GM10248 (cell line): Measurements from ENCODE around the gene TRIM29.

ENCODE experiments used
- CTCF ChIA-PET: fragments of 300-600 bp; sonication (Branson Sonifier 250); formaldehyde crosslinking; extraction: SDS; loops from one replicate; lab custom pipeline; 2021; ENCODE audit warnings: antibody characterized with exemption; lab: Yijun Ruan, JAX
- POLR2A ChIA-PET: fragments of 350-650 bp; sonication (Branson Sonifier 250); formaldehyde crosslinking; extraction: SDS; loops from one replicate; lab custom pipeline; 2020; ENCODE audit warnings: antibody characterized with exemption; lab: Yijun Ruan, JAX
- DNase-seq: peaks from one replicate; pipeline ENCODE4 v3.0.0; 2012; ENCODE audit errors: extremely low spot score
- TF ChIP-seq, protein P1 (sequence below): IDR thresholded peaks from 2 replicates; pipeline ENCODE4 v1.5.1; 2012; ENCODE audit warnings: mild to moderate bottlenecking, low read depth; ENCODE audit errors: extremely low read depth, missing control alignments, control extremely low read depth

TRIM29 gene

GRCh38 chr11:120088056-120088455 is 49.9 kb downstream of the TRIM29 start:
- CTCF ChIA-PET, result interaction anchor here (1.2 to 2.4 kb wide), 4 partner anchors 8 to 83 kb away, joined by 3 to 7 read pairs (median 4); no protein-coding TSS in a partner anchor
- POLR2A ChIA-PET, result no interaction called here
- TF ChIP-seq, protein P1, sequence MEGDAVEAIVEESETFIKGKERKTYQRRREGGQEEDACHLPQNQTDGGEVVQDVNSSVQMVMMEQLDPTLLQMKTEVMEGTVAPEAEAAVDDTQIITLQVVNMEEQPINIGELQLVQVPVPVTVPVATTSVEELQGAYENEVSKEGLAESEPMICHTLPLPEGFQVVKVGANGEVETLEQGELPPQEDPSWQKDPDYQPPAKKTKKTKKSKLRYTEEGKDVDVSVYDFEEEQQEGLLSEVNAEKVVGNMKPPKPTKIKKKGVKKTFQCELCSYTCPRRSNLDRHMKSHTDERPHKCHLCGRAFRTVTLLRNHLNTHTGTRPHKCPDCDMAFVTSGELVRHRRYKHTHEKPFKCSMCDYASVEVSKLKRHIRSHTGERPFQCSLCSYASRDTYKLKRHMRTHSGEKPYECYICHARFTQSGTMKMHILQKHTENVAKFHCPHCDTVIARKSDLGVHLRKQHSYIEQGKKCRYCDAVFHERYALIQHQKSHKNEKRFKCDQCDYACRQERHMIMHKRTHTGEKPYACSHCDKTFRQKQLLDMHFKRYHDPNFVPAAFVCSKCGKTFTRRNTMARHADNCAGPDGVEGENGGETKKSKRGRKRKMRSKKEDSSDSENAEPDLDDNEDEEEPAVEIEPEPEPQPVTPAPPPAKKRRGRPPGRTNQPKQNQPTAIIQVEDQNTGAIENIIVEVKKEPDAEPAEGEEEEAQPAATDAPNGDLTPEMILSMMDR, result no peak
- DNase-seq, result no peak

DNA sequence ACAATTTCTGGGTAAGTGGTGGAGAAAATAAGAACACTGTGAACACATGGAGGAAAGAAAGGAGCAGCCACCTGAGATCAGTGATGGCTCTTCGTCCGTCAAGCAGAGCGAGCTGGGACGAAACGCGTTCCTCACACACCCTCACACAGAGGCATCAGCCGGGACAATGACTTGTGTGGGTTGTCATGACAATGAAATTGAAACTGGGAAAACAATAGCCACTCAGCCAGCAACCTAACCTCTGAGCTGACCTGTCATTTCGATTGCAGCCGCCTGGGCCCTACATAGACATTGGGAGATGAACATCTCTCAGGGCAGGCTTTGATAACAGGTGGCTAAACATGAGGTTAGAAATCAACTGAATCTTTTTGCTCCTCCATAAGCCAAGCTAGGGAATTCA is 51.3 kb downstream of the TRIM29 start:
- TF ChIP-seq, protein P1, result no peak
- CTCF ChIA-PET, result interaction anchor here (2.4 kb wide), 1 partner anchor 21 kb away, joined by 7 read pairs; no protein-coding TSS in a partner anchor

DNA sequence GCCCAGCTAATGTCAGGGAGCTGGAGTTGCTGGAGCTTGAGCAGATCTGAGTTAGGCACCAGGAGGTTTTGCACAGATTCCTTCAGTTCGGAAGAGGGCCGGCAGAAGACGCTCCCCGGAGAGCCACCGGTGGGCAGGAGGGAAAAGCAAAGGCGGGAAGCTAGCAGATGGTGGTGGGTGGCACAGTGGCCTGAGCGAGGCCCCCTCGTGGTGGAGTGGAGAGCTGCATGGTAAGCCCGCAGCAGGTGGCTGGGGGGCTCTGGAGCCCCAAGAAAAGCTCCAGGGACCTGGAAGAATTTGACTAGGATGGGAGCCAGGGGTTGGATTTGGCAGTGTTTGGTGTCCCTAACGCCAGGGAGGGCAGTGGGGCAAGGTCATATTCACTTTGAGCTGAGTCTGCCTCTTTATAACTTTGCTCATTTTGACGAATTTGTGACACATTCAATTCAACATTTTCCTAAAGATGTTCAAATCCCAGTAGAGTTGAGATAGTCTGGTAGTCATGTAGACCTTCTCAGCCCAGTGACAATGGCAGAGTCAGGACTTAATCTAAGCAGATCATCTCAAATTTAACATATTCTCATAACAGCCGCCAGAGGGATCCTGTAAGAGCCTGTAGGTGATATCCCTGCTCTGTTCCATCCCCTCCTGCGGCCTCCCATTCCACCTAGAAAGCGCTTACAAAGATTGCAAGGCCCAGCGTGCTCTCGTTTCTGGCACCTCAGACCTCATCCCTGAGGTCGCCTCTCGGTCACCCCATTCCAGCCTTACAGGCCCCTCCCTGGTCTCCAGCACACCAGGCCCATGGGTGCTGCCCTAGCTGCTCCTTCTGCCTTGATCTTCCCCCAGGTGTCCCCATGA is 57.9 kb downstream of the TRIM29 start:
- no peak for DNase-seq
- POLR2A ChIA-PET, result no interaction called here
- TF ChIP-seq, protein P1, result peak; percentile 21
- CTCF ChIA-PET, result interaction anchor here (0.7 to 1.3 kb wide), 6 partner anchors 8 to 81 kb away, joined by 3 to 5 read pairs (median 4); no protein-coding TSS in a partner anchor

More for the DNA sequence above, 51.3 kb downstream of the TRIM29 start:
- no peak for DNase-seq
- POLR2A ChIA-PET, result no interaction called here

- CTCF ChIA-PET, result interaction anchor here (1.0 to 1.4 kb wide), 2 partner anchors 9 to 29 kb away, joined by 3 to 4 read pairs; no protein-coding TSS in a partner anchor
- POLR2A ChIA-PET, result no interaction called here
- TF ChIP-seq, protein P1, result no peak
- no peak for DNase-seq
Observed at GRCh38 chr11:120078397-120078796, 59.5 kb downstream of the TRIM29 start.

GRCh38 chr11:120074076-120074475 is 63.8 kb downstream of the TRIM29 start:
- ChIA-PET CTCF (interaction anchor here (1.1 kb wide), 1 partner anchor 34 kb away, joined by 4 read pairs; no protein-coding TSS in a partner anchor), POLR2A (no interaction called here)
- DNase-seq, result no peak
- TF ChIP-seq, protein P1, result no peak

DNA sequence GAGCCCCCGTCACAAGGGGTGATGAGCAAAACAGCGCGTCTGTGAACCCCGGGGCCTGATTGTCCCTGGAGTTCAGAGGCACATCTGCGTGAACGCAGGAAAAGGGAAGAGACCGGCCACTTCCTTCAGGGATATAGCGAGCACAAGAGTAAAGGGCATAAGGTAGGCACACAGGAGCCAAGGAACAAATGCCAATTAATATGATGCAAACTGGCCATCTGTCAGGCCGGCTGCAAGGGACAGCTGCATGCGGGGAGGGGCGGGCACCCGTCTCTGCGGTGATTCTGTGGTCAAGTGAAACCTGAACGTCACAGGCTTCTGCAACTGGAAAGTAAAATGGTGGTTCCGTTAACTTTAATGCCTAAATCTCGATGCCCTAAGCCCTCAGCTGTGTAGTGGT is 64.7 kb downstream of the TRIM29 start:
- CTCF ChIA-PET, result no interaction called here
- no peak for DNase-seq
- POLR2A ChIA-PET, result no interaction called here
- TF ChIP-seq, protein P1, result no peak
